GM21515 (cell line): ENCODE results near the gene RAB29.
A peak's percentile ranks its signal among the peaks of the same experiment; 100 is the strongest.

Source experiments
- ATAC-seq: cut with Tn5 transposase; IDR thresholded peaks from one replicate; pipeline ENCODE4 v1.9.1; 2021; ENCODE audit not compliant: unreplicated experiment

The RAB29 gene

DNA sequence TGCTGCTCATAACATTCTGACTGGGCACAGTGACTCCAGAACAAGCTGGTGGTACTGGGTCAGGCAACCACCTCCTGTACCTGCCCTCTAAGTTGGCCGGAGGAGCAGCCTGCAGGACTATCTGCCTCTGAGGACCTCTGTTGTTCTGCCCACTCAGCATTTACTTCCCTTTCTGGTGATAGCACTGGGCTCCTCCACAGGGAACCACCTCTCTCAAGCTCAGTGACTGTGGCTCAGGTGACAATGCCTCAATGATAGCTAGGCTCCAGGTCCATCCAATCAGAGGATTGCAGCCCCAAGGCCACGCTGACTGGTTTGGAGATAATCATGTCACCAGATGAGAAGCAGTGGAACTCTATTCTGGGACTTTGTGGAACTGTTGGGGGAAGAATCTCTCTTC is 21.9 kb upstream of the RAB29 start:
- no peak for ATAC-seq

- no peak for ATAC-seq
These were observed 18.9 kb upstream of the RAB29 start for GRCh38 chr1:205794011-205794730.

GRCh38 chr1:205792961-205793673 is 17.8 kb upstream of the RAB29 start:
- ATAC-seq: no peak

DNA sequence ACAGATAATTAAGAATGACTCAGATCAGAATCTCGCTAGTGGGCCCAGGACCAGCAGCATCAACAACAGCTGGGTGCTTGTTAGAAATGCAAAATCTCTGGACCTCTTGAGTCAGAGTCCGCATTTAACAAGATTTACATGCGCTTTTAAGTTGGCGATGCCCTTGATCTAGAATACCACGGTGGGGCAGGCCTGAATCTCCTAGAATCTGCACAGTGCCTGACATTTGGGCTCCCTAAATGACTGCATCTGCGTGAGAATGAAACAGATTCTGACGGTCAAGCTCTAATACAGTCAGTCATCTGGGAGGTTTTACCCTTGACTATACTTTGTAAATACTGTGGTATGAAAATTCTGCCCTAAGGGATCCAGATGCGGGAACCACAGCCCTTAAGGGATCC is 17.2 kb upstream of the RAB29 start:
- ATAC-seq: no peak

- ATAC-seq: peak; percentile 55
These were observed 16.4 kb upstream of the RAB29 start for GRCh38 chr1:205791568-205792180.

- no peak for ATAC-seq
These were observed 12.1 kb upstream of the RAB29 start for GRCh38 chr1:205787287-205787916.

- ATAC-seq: no peak
These were observed 11.3 kb upstream of the RAB29 start for GRCh38 chr1:205786601-205787000.

- ATAC-seq: no peak
These were observed 10.2 kb upstream of the RAB29 start for GRCh38 chr1:205785446-205785845.

- ATAC-seq: no peak
These were observed 8.6 kb upstream of the RAB29 start for GRCh38 chr1:205783904-205784303.

- ATAC-seq: no peak
These were observed 8.1 kb upstream of the RAB29 start for GRCh38 chr1:205783433-205783795.

DNA sequence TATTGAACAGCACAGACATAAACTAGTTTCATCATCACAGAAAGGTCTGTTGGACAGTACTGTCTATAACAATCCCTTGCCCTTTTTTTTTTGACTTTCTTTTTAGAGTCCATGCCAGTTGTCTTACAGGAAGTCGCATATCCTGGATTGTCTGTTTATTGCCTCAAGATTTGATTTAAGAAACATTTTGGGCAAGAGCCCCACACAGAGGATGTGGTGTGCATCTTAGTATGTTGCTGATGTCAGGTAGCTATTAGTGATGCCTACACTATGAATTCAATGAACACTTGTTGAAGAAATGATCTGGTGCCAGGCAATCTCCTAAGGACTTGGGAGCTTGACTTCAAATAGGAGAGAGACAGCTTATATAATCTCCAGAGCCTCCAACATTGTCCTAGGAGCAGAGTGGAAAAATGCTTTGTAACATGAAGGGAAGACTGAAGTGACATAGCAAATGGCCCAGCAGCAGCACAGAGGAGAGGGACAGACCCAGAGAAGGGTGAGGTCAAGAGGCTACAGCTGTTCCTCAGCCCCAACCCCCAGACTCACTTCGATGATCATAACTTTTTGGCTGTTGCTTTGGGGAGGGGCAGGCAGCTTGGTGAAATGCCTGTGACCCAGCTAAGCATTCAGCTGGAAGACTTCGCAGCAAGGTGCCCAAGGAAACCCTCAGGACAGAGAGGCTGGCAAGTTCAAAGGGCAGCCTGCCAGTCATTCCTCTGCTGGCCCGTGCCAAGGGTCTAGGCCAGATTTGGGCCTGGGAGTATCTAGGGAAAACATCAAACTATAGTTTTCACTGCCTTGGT is 7.5 kb upstream of the RAB29 start:
- ATAC-seq: no peak

DNA sequence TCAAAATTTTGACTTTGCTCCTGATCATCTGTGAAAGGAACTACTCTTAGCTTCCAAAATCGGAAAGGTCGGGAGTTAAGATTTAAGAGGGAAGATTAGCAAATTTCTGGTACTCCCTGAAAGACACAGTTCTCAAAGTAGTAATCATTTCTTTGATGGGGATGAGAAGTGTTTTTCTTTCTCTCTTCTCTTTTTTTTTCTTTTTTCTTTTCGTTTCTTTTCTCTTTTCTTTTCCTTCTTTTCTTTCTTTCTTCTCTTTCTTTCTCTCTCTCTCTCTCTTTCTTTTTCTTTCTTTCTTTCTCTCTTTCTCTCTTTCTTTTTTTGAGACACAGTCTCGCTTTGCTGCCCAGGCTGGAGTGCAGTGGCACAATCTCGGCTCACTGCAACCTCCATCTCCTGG is 5.1 kb upstream of the RAB29 start:
- ATAC-seq: no peak

DNA sequence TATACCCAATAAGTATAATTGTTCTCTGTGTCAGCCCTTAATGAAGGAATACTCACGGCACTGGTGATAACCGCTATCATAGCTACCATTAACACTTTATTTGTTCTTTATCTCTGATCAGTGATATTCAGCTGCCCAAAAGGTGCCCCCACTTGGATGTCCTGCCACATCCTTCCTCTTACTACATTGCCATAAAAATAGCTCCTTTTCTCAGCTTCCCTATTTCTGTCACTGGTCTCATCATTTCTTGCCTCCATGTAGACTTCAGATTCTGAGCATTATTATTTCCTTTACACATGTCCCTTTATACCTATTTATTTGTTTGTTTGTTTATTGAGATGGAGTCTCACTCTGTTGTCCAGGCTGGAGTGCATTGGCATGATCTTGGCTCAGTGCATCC is 2.7 kb upstream of the RAB29 start:
- ATAC-seq: no peak

GRCh38 chr1:205775717-205776056 is 405 bp upstream of the RAB29 start:
- ATAC-seq: no peak

GRCh38 chr1:205774198-205775014 is 876 bp downstream of the RAB29 start:
- ATAC-seq: peak; percentile 14

- no peak for ATAC-seq
These were observed 2.7 kb downstream of the RAB29 start for GRCh38 chr1:205772607-205773032.

DNA sequence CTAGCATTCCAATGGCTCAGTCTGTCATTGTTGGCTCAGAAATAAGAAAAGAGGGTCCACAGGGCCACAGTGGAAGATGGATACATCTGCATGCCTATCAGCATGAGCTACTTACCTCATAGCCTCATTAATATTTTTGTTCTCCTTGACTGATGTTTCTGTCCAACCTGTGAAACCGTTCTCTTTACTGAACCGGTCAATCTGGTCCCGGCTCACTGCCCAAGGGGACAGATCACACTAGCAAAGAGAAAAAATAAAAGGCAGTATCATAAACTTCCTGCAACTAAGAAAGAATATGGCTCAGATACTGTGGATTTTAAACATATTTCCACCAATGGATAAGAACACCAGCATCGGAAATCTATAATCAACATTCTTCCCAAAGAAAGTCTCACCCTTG is 4.7 kb downstream of the RAB29 start:
- no peak for ATAC-seq

DNA sequence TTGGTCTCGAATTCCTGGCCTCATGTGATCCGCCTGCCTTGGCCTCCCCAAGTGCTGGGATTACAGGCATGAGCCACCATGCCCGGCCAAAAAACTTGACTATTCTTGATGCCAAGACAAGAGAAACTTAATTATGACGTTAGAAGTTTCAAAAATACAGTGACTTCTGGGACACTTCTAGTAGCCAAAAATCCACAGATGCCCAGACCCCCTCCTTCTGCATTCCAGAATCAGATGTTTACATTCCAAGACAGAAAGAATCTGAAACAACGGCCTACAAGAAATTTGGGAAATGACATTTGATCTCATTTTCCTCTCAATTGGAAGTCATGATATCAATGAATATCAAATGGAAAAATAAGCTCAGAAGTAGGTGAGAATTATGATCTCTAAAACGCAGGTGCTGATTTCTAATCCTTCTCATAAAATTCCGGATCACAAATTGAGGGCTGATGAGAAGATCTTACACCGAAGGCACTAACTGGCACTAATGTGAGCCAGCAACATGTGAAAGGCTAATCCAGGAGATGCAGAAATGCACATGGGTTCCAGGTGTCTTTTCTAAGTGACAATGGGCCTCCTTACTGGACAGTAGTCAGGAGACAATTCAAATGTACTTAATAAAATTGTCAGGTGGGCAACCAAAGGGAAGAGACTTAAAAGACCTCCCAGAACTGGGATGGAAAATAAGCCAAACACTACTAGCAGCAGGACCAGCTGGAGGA is 5.5 kb downstream of the RAB29 start:
- no peak for ATAC-seq

- no peak for ATAC-seq
These were observed 8.0 kb downstream of the RAB29 start for GRCh38 chr1:205767248-205767647.

GRCh38 chr1:205766570-205766969 is 8.7 kb downstream of the RAB29 start:
- ATAC-seq: no peak
